MCF 10A (cell line): ENCODE results near the gene TIMMDC1. TPM values are rescaled to one million over a fixed set of nuclear protein-coding genes. Genes with fewer than 3 reads are reported as not detected.

Experiments used
- BruUV-seq: library from RNA; stranded (reverse); fragments of 400-500 nt; replicated peaks from 2 replicates; lab custom pipeline; 2021; lab: Mats Ljungman, UMichigan
- CTCF ChIA-PET: fragments of 300-600 bp; sonication (Branson Sonifier 250); formaldehyde crosslinking; extraction: SDS; loops from one replicate; lab custom pipeline; 2021; ENCODE audit warnings: antibody characterized with exemption, inconsistent platforms; lab: Yijun Ruan, JAX
- POLR2A ChIA-PET: fragments of 300-600, 350-650 bp; sonication (Branson Sonifier 250); formaldehyde crosslinking; extraction: SDS; loops from one replicate; lab custom pipeline; 2020; ENCODE audit warnings: antibody characterized with exemption, inconsistent platforms; lab: Yijun Ruan, JAX
- DNase-seq: peaks from one replicate; pipeline ENCODE4 v3.0.0-alpha.2; 2018; ENCODE audit not compliant: unreplicated experiment
- H3K27ac Mint-ChIP-seq: one replicate; pipeline ENCODE4 v1.8.0; 2022; ENCODE audit warnings: mild to moderate bottlenecking, low read depth, mixed read lengths; ENCODE audit not compliant: unreplicated experiment
- H3K27me3 Mint-ChIP-seq: one replicate; pipeline ENCODE4 v1.8.0; 2022; ENCODE audit warnings: mixed read lengths; ENCODE audit not compliant: insufficient read depth, unreplicated experiment
- H3K36me3 Mint-ChIP-seq: one replicate; pipeline ENCODE4 v1.8.0; 2022; ENCODE audit warnings: mild to moderate bottlenecking, moderate library complexity, mixed read lengths; ENCODE audit not compliant: insufficient read depth, unreplicated experiment
- H3K4me1 Mint-ChIP-seq: one replicate; pipeline ENCODE4 v1.8.0; 2022; ENCODE audit warnings: mixed read lengths; ENCODE audit not compliant: insufficient read depth, unreplicated experiment
- H3K4me3 Mint-ChIP-seq: one replicate; pipeline ENCODE4 v1.8.0; 2022; ENCODE audit warnings: mild to moderate bottlenecking, moderate library complexity, mixed read lengths; ENCODE audit not compliant: unreplicated experiment
- H3K9me3 Mint-ChIP-seq: one replicate; pipeline ENCODE4 v1.8.0; 2022; ENCODE audit warnings: mixed read lengths; ENCODE audit not compliant: unreplicated experiment
- intact Hi-C: fragments of 100-400 bp; cut with micrococcal nuclease; formaldehyde crosslinking; loops from 2 replicates; pipeline ENCODE4 v1.14.1; 2022
- total RNA-seq: library from RNA; stranded (reverse); gene quantifications from 2 replicates; pipeline ENCODE4 v1.2.3, GENCODE V29; 2022
- TF ChIP-seq, protein P1 (sequence below): fragments of 200-600 bp; IDR thresholded peaks from one replicate; pipeline ENCODE4 v1.8.0; 2022; ENCODE audit warnings: antibody characterized with exemption, mild to moderate bottlenecking; ENCODE audit not compliant: unreplicated experiment

The TIMMDC1 gene
- total RNA-seq, 1 experiment from 2014 or later = 113 TPM

DNA sequence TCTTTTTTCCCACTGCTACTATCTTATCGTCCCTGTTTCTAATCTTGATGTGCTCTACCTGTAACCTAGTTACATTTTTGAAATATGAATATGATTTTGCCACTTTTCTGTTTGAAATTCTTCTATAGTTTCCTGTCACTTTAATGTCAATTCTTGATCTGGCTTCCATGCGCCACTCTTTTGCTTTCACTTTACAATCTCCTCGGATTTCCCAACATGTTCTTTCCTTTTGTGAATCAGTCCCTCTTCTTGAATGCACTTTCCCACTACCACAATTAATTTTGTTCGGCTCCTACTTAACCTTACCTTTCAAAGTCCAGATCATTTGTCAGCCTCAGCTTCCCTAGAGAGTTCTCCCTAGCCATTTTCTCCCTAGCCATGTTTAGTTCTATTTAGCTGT, 8.3 kb downstream of the TIMMDC1 start:
- no peaks in the 10 kb centered on the region for H3K27me3 Mint-ChIP-seq
- no peak for DNase-seq
- peaks cover 71% of the 10 kb centered on the region for H3K36me3 Mint-ChIP-seq
- no peaks in the 10 kb centered on the region for H3K9me3 Mint-ChIP-seq
- H3K4me3 Mint-ChIP-seq = no peak overlapping the region
- H3K4me1 Mint-ChIP-seq = peaks cover 12% of the 10 kb centered on the region
- intact Hi-C loops = no loop called here
- TF ChIP-seq, protein P1, sequence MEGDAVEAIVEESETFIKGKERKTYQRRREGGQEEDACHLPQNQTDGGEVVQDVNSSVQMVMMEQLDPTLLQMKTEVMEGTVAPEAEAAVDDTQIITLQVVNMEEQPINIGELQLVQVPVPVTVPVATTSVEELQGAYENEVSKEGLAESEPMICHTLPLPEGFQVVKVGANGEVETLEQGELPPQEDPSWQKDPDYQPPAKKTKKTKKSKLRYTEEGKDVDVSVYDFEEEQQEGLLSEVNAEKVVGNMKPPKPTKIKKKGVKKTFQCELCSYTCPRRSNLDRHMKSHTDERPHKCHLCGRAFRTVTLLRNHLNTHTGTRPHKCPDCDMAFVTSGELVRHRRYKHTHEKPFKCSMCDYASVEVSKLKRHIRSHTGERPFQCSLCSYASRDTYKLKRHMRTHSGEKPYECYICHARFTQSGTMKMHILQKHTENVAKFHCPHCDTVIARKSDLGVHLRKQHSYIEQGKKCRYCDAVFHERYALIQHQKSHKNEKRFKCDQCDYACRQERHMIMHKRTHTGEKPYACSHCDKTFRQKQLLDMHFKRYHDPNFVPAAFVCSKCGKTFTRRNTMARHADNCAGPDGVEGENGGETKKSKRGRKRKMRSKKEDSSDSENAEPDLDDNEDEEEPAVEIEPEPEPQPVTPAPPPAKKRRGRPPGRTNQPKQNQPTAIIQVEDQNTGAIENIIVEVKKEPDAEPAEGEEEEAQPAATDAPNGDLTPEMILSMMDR = no peak
- ChIA-PET POLR2A (interaction anchor here (3.3 kb wide), 1 partner anchor 8 kb away, joined by 11 read pairs; the partner anchor contains the start of gene TIMMDC1), CTCF (no interaction called here)
- no peak overlapping the region for H3K27ac Mint-ChIP-seq
- BruUV-seq = no TSS peak

DNA sequence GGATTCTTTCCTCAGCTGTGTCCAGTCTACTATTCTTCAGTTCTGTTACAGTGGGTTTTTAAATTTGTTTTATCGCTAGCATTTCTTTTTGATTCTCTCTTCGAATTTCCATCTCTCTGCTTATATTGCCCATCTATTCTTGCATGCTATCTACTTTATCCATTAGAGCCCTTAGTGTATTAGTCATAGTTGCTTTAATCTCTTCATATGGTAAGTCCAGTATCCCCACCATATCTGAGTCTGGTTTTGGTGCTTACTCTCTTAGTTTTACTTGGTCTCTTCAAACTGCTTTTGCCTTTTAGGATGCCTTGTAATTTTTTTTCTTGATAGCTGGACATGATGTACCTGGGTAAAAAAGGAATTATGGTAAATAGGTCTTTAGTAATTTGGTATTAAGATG, 9.1 kb downstream of the TIMMDC1 start:
- no TSS peak for BruUV-seq
- CTCF ChIA-PET = interaction anchor here (0.9 kb wide), 1 partner anchor 323 kb away, joined by 3 read pairs; no protein-coding TSS in a partner anchor
- Mint-ChIP-seq H3K9me3 (no peaks in the 10 kb centered on the region), H3K4me3 (no peak overlapping the region), H3K27me3 (no peaks in the 10 kb centered on the region), H3K4me1 (peaks cover 12% of the 10 kb centered on the region), H3K27ac (no peak overlapping the region), H3K36me3 (peaks cover 71% of the 10 kb centered on the region)
- intact Hi-C loops = no loop called here
- DNase-seq = no peak
- TF ChIP-seq, protein P1 = no peak
- POLR2A ChIA-PET = interaction anchor here (0.6 to 3.3 kb wide), 2 partner anchors 9 to 17 kb away, joined by 3 to 11 read pairs; partner anchors contain the start of gene TIMMDC1

DNA sequence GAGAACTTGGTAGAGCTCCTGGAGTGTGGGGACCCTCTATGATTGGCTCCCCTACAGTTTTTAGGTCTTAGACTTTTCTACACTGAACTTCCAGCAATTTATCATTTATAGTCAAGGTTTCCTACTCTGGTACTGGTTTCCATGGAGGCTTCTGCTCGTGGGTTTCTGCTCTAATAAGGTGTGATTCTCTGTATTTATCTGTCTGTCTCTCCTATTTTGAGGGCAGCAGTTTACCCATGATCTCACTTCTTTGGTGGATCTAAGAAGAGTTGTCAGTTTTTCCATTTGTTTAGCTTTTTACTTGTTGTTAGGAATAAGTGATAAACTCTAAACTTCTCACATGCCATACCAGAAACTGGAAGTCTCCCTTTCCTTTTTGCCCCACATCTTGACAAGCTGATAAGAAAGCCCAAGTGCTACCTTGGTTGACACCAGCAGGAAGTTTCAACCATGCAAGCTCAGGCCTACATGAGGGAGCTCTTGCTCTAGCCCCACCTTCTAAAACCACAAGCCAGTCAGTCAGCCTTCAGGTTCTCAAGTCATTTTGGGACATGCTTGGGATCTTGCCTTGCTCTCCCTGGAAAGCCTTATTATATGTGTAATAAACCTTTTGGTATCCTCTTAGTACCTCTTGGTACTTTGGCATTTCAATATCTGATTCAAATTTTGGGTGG, 10.0 kb downstream of the TIMMDC1 start:
- Mint-ChIP-seq H3K36me3 (peaks cover 73% of the 10 kb centered on the region), H3K4me1 (peaks cover 16% of the 10 kb centered on the region), H3K27ac (no peak overlapping the region), H3K27me3 (no peaks in the 10 kb centered on the region), H3K9me3 (no peaks in the 10 kb centered on the region), H3K4me3 (no peak overlapping the region)
- POLR2A ChIA-PET = interaction anchor here (3.3 kb wide), 1 partner anchor 9 kb away, joined by 11 read pairs; the partner anchor contains the start of gene TIMMDC1
- intact Hi-C loops = no loop called here
- CTCF ChIA-PET = no interaction called here
- BruUV-seq = no TSS peak
- DNase-seq = no peak
- TF ChIP-seq, protein P1 = no peak

DNA sequence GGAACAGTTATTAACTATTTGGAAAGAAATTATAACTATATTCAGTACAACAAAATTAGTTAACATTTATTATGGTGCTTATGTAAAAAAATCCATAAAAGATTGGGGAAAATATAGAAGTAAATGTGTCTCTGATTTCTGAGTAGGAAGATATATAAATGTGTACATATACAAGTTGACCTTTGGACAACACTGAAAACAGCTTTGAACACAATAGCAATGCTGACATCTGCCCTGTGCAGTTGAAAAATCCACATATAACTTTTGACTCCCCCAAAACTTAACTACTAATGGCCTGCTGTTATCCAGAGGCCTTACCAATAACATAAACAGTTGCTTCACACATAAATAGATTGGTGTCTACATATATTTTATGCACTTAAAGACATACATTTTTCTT, 12.3 kb downstream of the TIMMDC1 start:
- H3K9me3 Mint-ChIP-seq = no peaks in the 10 kb centered on the region
- CTCF ChIA-PET = no interaction called here
- no peaks in the 10 kb centered on the region for H3K27me3 Mint-ChIP-seq
- H3K4me1 Mint-ChIP-seq = peaks cover 16% of the 10 kb centered on the region
- DNase-seq = no peak
- no TSS peak for BruUV-seq
- TF ChIP-seq, protein P1 = no peak
- H3K36me3 Mint-ChIP-seq = peaks cover 65% of the 10 kb centered on the region
- intact Hi-C loops = no loop called here
- H3K27ac Mint-ChIP-seq = no peak overlapping the region
- POLR2A ChIA-PET = no interaction called here
- H3K4me3 Mint-ChIP-seq = no peak overlapping the region
